Measurements from ENCODE around the gene CENPN.

Gene CENPN

DNA sequence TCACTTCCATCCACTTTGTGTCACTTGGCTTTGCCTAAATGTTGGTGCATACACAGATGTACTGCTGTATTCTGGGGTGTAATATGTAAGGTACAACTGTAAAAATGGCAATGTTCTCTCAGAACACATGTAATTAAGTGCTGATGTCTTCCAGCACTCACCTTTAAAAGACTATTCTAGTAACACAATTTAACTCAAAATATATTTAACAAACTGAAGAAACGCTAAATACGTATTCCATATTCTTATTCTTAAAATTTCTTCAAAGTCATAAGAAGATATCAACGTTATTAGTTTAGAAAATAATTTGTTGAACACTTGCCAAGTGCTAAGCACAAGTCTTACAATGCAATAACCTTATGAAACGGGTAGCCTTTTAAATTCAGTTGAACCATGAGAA is 4.0 kb upstream of the CENPN start:
- TF ChIP-seq ZNF70 (CRISPR knock-in tag; IDR thresholded peaks at IDR 0.05) (no peak), ZNF8 (CRISPR knock-in tag; IDR thresholded peaks at IDR 0.05) (no peak), ESRRG (CRISPR knock-in tag; IDR thresholded peaks at IDR 0.05) (no peak), ZFP3 (CRISPR knock-in tag; IDR thresholded peaks at IDR 0.05) (no peak), CSRNP3 (CRISPR knock-in tag; IDR thresholded peaks at IDR 0.05) (no peak), TSHZ2 (CRISPR knock-in tag; IDR thresholded peaks at IDR 0.05) (no peak)

DNA sequence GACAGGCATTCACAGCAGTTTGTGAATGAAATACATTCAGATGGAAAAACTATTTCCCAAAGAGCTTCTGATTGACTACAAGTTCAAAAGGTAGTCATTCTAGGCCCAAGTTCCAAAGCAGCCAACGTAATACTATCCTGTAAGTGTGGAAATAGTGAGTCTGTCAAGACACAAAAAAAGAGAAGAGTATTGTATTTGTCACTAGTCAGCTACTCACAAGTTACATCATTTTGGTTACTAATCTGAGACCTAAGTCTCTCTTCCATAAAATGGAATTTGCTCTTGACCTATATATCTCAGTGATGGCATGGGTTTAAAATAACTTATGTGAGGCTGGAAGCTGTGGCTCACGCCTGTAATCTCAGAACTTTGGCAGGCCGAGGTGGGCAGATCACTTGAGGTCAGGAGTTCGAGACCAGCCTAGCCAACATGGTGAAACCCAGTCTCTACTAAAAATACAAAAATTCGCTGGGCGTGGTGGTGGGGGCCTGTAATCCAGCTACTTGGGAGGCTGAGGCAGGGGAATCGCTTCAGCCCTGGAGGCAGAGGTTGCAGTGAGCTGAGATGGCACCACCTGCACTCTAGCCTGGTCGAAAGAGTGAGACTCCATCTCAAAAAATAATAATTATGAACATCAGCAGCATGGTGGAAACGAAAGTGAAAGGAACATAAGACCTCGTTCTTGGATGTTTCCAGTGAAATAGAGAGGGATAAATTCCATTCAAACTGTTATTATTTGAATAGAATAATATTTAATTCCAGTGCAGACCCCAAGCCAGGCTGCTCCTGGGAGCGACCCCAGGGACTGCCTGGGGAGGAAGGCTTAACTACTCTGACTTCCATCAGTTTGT is 3.2 kb upstream of the CENPN start:
- ATAC-seq: no peak
- TF ChIP-seq GLIS3 (CRISPR knock-in tag; IDR thresholded peaks at IDR 0.05) (no peak), ZFP30 (CRISPR knock-in tag; IDR thresholded peaks at IDR 0.05) (no peak), SNAI2 (CRISPR knock-in tag; IDR thresholded peaks at IDR 0.05) (no peak), BACH2 (CRISPR knock-in tag; IDR thresholded peaks at IDR 0.05; ENCODE audit: borderline replicate concordance) (no peak), PATZ1 (CRISPR knock-in tag; IDR thresholded peaks at IDR 0.05; ENCODE audit: borderline replicate concordance) (no peak), PPARA (CRISPR knock-in tag; IDR thresholded peaks at IDR 0.05; ENCODE audit: borderline replicate concordance) (no peak), TSHZ2 (CRISPR knock-in tag; IDR thresholded peaks at IDR 0.05) (no peak), CSDC2 (CRISPR knock-in tag; IDR thresholded peaks at IDR 0.05) (no peak), RARB (CRISPR knock-in tag; IDR thresholded peaks at IDR 0.05) (no peak), ZFP3 (CRISPR knock-in tag; IDR thresholded peaks at IDR 0.05) (no peak), TCF4 (CRISPR knock-in tag; IDR thresholded peaks at IDR 0.05; ENCODE audit: borderline replicate concordance) (no peak), ARNTL (CRISPR knock-in tag; IDR thresholded peaks at IDR 0.05; ENCODE audit: borderline replicate concordance, low read depth) (no peak), ZC3H10 (CRISPR knock-in tag; IDR thresholded peaks at IDR 0.05) (no peak), CSRNP3 (CRISPR knock-in tag; IDR thresholded peaks at IDR 0.05) (no peak)
- TF ChIP-seq, protein P1, sequence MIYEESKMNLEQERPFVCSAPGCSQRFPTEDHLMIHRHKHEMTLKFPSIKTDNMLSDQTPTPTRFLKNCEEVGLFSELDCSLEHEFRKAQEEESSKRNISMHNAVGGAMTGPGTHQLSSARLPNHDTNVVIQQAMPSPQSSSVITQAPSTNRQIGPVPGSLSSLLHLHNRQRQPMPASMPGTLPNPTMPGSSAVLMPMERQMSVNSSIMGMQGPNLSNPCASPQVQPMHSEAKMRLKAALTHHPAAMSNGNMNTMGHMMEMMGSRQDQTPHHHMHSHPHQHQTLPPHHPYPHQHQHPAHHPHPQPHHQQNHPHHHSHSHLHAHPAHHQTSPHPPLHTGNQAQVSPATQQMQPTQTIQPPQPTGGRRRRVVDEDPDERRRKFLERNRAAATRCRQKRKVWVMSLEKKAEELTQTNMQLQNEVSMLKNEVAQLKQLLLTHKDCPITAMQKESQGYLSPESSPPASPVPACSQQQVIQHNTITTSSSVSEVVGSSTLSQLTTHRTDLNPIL (CRISPR knock-in tag; IDR thresholded peaks at IDR 0.05; ENCODE audit: low read depth): no peak

More for the DNA sequence above, 4.0 kb upstream of the CENPN start:
- no peak for ATAC-seq
